Measurements from ENCODE around the gene SLMAP.
"Not testable (repeated sequence)": the region's sequence is repeated elsewhere in the genome, so short reads cannot be mapped to it uniquely, and the experiment has no call there.

SLMAP gene

DNA sequence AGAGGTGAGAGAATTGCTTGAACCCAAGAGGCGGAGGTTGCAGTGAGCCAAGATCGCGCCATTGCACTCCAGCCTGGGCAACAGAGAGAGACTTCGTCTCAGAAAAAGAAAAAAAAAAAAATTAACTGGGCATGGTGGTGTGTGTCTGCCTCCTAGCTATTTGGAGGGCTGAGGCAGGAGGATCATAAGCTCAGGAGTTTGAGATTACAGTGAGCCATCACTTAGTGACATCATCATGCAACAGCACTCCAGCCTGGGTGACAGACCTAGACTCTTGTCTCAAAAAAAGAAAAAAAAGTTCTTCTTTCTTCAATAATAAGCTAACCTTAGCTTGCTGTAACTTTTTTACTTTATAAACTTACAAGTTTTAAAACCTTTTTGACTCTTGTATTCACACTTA lies 99.8 kb downstream of the SLMAP start:
- no peak for TF ChIP-seq CTCF (conservative IDR thresholded peaks at IDR 0.05; ENCODE audit: control insufficient read depth, insufficient read depth, low read depth, low read length)
- no peak overlapping the region for H3K4me3 ChIP-seq (ENCODE audit: control insufficient read depth, low read depth, low read length)
- peak; percentile 18 for DNase-seq (ENCODE audit: low read depth)

- no peak overlapping the region for H3K4me3 ChIP-seq (ENCODE audit: control insufficient read depth, low read depth, low read length)
- peak; percentile 40 for DNase-seq (ENCODE audit: low read depth)
- peak; percentile 32 for TF ChIP-seq CTCF (conservative IDR thresholded peaks at IDR 0.05; ENCODE audit: control insufficient read depth, insufficient read depth, low read depth, low read length)
Observed at GRCh38 chr3:57856675-57857074, 100.6 kb downstream of the SLMAP start.

DNA sequence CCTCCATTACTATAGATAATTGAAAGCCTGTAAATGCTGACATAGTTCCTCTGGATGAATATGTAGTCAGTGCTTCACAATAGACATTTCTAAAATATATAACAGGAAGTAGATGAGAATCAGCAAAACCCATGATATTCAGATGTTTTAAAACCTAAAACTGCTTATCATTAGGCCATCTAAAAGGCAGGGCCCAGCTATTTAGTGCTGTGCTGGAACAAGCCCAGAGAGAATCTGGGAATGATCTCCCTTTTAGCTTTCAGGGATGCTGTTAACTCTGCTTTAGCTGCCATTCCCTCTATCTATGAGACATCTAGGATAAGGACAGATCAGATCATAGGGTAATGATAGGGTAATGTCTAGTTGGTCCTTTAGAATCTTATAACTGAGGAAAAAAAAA lies 106.8 kb downstream of the SLMAP start:
- TF ChIP-seq CTCF (conservative IDR thresholded peaks at IDR 0.05; ENCODE audit: control insufficient read depth, insufficient read depth, low read depth, low read length) = no peak
- H3K4me3 ChIP-seq (ENCODE audit: control insufficient read depth, low read depth, low read length) = no peak overlapping the region
- no peak for DNase-seq (ENCODE audit: low read depth)

DNA sequence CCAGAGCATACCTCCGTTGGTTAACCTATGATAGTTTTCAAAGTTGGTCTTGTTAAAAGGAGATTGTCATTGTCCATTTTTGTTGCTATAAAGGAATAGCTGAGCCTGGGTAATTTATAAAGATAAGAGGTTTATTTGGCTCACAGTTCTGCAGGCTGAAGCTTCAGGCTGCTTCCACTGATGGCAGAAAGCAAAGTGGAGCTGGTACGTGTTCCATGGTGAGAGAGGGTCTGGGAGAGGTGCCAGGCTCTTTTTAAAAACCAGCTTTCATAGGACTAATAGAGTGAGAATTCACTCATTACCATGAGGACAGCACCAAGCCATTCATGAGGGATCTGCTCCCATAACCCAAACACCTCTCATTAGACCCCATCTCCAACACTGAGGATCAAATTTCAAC lies 107.3 kb downstream of the SLMAP start:
- H3K4me3 ChIP-seq (ENCODE audit: control insufficient read depth, low read depth, low read length) = no peak overlapping the region
- no peak for DNase-seq (ENCODE audit: low read depth)
- TF ChIP-seq CTCF (conservative IDR thresholded peaks at IDR 0.05; ENCODE audit: control insufficient read depth, insufficient read depth, low read depth, low read length) = no peak

- DNase-seq (ENCODE audit: low read depth) = peak; percentile 42
Observed at GRCh38 chr3:57864853-57865252, 108.7 kb downstream of the SLMAP start.

GRCh38 chr3:57869110-57869509 lies 113.0 kb downstream of the SLMAP start:
- not testable (repeated sequence) for H3K4me3 ChIP-seq (ENCODE audit: control insufficient read depth, low read depth, low read length); DNase-seq (ENCODE audit: low read depth)

More at GRCh38 chr3:57864853-57865252, 108.7 kb downstream of the SLMAP start:
- peak; percentile 58 for TF ChIP-seq CTCF (conservative IDR thresholded peaks at IDR 0.05; ENCODE audit: control insufficient read depth, insufficient read depth, low read depth, low read length)
- no peak overlapping the region for H3K4me3 ChIP-seq (ENCODE audit: control insufficient read depth, low read depth, low read length)

DNA sequence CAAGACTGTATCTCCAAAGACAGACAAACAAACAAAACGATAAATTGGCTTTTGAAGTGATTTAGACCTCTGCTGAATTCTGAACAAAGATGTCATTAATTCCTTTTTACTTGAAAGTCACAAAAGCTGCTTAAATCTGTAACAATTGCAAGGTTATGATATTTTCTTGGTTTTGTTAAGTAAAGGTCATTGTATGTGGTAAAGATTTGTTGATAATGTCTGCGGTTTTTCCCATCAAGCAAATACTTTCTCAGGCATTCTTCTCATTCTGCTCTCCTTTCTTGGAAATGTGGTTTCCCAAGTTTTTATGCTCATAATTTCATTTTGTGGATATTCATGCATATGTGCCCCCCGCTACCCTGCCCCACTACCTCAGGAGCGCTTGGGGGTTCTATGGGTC lies 116.5 kb downstream of the SLMAP start:
- DNase-seq (ENCODE audit: low read depth) = no peak

More for the DNA sequence above, 116.5 kb downstream of the SLMAP start:
- TF ChIP-seq CTCF (conservative IDR thresholded peaks at IDR 0.05; ENCODE audit: control insufficient read depth, insufficient read depth, low read depth, low read length) = no peak
- H3K4me3 ChIP-seq (ENCODE audit: control insufficient read depth, low read depth, low read length) = no peak overlapping the region

Measured in fibroblast of mammary gland (primary cell).